Tibial nerve (tissue), 4 donors: ENCODE results near the gene MIEF1. TPM values are rescaled to one million over a fixed set of nuclear protein-coding genes. Genes with fewer than 3 reads are reported as not detected.
A peak's percentile ranks its signal among the peaks of the same experiment; 100 is the strongest.

Source experiments
- DNase-seq, 2 donors: peaks; one replicate each; pipeline ENCODE4 v3.0.0-alpha.2; 2019; ENCODE audit warnings: low spot score in 2 of 2
- H3K27ac ChIP-seq, 4 donors: fragments of 200-600 bp; sonication (generic) in 3 of 4; one replicate each; pipeline ENCODE4 v1.5.1; 2017 to 2019; ENCODE audit warnings: mild to moderate bottlenecking in 1 of 4
- H3K27me3 ChIP-seq, 2 donors: fragments of 200-600 bp; sonication (generic) in 1 of 2; one replicate each; pipeline versions ENCODE4 v1.5.1 to v1.6.0; 2017 to 2019
- H3K36me3 ChIP-seq, 3 donors: fragments of 200-600 bp; sonication (generic); one replicate each; pipeline ENCODE4 v1.5.1; 2018 to 2019
- H3K4me1 ChIP-seq, 4 donors: fragments of 200-600 bp; sonication (generic) in 3 of 4; one replicate each; pipeline ENCODE4 v1.5.1; 2017 to 2019
- H3K4me3 ChIP-seq, 4 donors: fragments of 200-600 bp; sonication (generic) in 3 of 4; one replicate each; pipeline ENCODE4 v1.5.1; 2017 to 2019; ENCODE audit warnings: mild to moderate bottlenecking in 1 of 4, moderate library complexity in 1 of 4
- H3K9me3 ChIP-seq, 4 donors: fragments of 200-600 bp; sonication (generic) in 3 of 4; one replicate each; pipeline ENCODE4 v1.5.1; 2017 to 2019
- CTCF ChIP-seq, 5 experiments: fragments of 200-600 bp in 3 of 5; fragments of 450-650 bp in 2 of 5; sonication (generic) in 3 of 5; IDR thresholded peaks; one replicate each; pipeline ENCODE4 v1.5.1; 2016 to 2019; ENCODE audit warnings: antibody characterized with exemption in 5 of 5, mild to moderate bottlenecking in 3 of 5, moderate library complexity in 2 of 5
- EP300 ChIP-seq, 2 donors: sonication (generic); formaldehyde crosslinking; IDR thresholded peaks; one replicate each; pipeline ENCODE4 v1.6.1; 2017; ENCODE audit warnings: antibody characterized with exemption in 2 of 2, mild to moderate bottlenecking in 1 of 2
- POLR2A ChIP-seq, 2 donors: fragments of 450-650 bp; IDR thresholded peaks; one replicate each; pipeline ENCODE4 v1.6.1; 2017; ENCODE audit warnings: antibody characterized with exemption in 2 of 2, mild to moderate bottlenecking in 2 of 2, moderate library complexity in 2 of 2
- WGBS, 2 donors: methylation state at CpG; one replicate each; pipeline ENCODE4 v1.1.5; 2018; 5-methylcytosine and 5-hydroxymethylcytosine counted together
- total RNA-seq, 4 donors: library from RNA; depleted of rRNA; stranded (reverse); fragments of >200 nt; gene quantifications; one replicate each; pipeline ENCODE4 v1.1.0, GENCODE V29; 2016

Gene MIEF1
- total RNA-seq, 4 donors from 2014 or later = 18.0 to 38.2 (median 26.9) TPM

GRCh38 chr22:39535357-39535725 lies 33.3 kb downstream of the MIEF1 start:
- TF ChIP-seq CTCF (IDR thresholded peaks at IDR 0.05) (no peak), POLR2A (IDR thresholded peaks at IDR 0.05) (no peak), EP300 (IDR thresholded peaks at IDR 0.05) (no peak)
- Histone ChIP-seq H3K4me1 (peaks cover 0 to 40% (median 19%) of the 10 kb centered on the region in 4 donors), H3K36me3 (peaks cover 0 to under 1% (median 0%) of the 10 kb centered on the region in 3 donors), H3K27me3 (no peaks in the 10 kb centered on the region), H3K9me3 (no peaks in the 10 kb centered on the region), H3K4me3 (no peak overlapping the region), H3K27ac (peak overlapping the region in 2 of 4 donors; percentile 62 to 96)
- 46 to 64% methylated on average over 8 to 11 of the region's 13 CpGs for WGBS, 2 donors
- no peak for DNase-seq

- Histone ChIP-seq H3K4me1 (peaks cover 0 to 34% (median 14%) of the 10 kb centered on the region in 4 donors), H3K27me3 (no peaks in the 10 kb centered on the region), H3K27ac (no peak overlapping the region), H3K9me3 (no peaks in the 10 kb centered on the region), H3K4me3 (no peak overlapping the region), H3K36me3 (no peaks in the 10 kb centered on the region)
- no peak for DNase-seq
- TF ChIP-seq CTCF (IDR thresholded peaks at IDR 0.05) = no peak
- TF ChIP-seq POLR2A (IDR thresholded peaks at IDR 0.05) = no peak
- TF ChIP-seq EP300 (IDR thresholded peaks at IDR 0.05) = no peak
- 80 to 81% methylated on average over 13 to 15 of the region's 15 CpGs for WGBS, 2 donors
Measured at GRCh38 chr22:39535831-39536449, 33.9 kb downstream of the MIEF1 start.

- peaks cover 0 to 26% (median 6%) of the 10 kb centered on the region in 4 donors for H3K4me1 ChIP-seq
- no peak for TF ChIP-seq POLR2A (IDR thresholded peaks at IDR 0.05)
- TF ChIP-seq EP300 (IDR thresholded peaks at IDR 0.05) = no peak
- no peak for TF ChIP-seq CTCF (IDR thresholded peaks at IDR 0.05)
- 54 to 66% methylated on average over 8 of the region's 8 CpGs for WGBS, 2 donors
- no peak for DNase-seq
- H3K27ac ChIP-seq = no peak overlapping the region
- H3K36me3 ChIP-seq = no peaks in the 10 kb centered on the region
- no peaks in the 10 kb centered on the region for H3K27me3 ChIP-seq
- H3K4me3 ChIP-seq = no peak overlapping the region
- H3K9me3 ChIP-seq = no peaks in the 10 kb centered on the region
Measured at GRCh38 chr22:39536711-39537110, 34.6 kb downstream of the MIEF1 start.

- TF ChIP-seq CTCF (IDR thresholded peaks at IDR 0.05) = no peak
- no peak for TF ChIP-seq POLR2A (IDR thresholded peaks at IDR 0.05)
- no peak for TF ChIP-seq EP300 (IDR thresholded peaks at IDR 0.05)
- 45 to 46% methylated on average over 2 of the region's 2 CpGs for WGBS, 2 donors
- H3K36me3 ChIP-seq = no peaks in the 10 kb centered on the region
Measured at GRCh38 chr22:39537975-39538374, 35.9 kb downstream of the MIEF1 start.

GRCh38 chr22:39543095-39543494 lies 41.0 kb downstream of the MIEF1 start:
- no peak overlapping the region for H3K4me3 ChIP-seq
- DNase-seq = no peak
- H3K9me3 ChIP-seq = no peaks in the 10 kb centered on the region
- H3K36me3 ChIP-seq = no peaks in the 10 kb centered on the region
- TF ChIP-seq POLR2A (IDR thresholded peaks at IDR 0.05) = no peak
- TF ChIP-seq CTCF (IDR thresholded peaks at IDR 0.05) = peak in 1 of 5 experiments; percentile 5
- TF ChIP-seq EP300 (IDR thresholded peaks at IDR 0.05) = no peak
- WGBS, 2 donors = 16 to 18% methylated on average over 11 of the region's 11 CpGs
- H3K4me1 ChIP-seq = no peaks in the 10 kb centered on the region
- H3K27me3 ChIP-seq = peaks cover 0 to 40% of the 10 kb centered on the region in 2 donors
- no peak overlapping the region for H3K27ac ChIP-seq

More at GRCh38 chr22:39537975-39538374, 35.9 kb downstream of the MIEF1 start:
- Histone ChIP-seq H3K4me3 (no peak overlapping the region), H3K27me3 (peaks cover 0 to 6% of the 10 kb centered on the region in 2 donors), H3K27ac (no peak overlapping the region), H3K4me1 (peaks cover 0 to 22% (median 3%) of the 10 kb centered on the region in 4 donors), H3K9me3 (no peaks in the 10 kb centered on the region)
- DNase-seq = no peak
